ENCODE measurements around the gene TMEM120A.

The TMEM120A gene

GRCh38 chr7:75938921-75939320 lies 55.5 kb downstream of the TMEM120A start:
- in situ Hi-C loops (cut with HindIII; ENCODE audit: low sequenced_read_pairs), result no loop called here
- TF ChIP-seq CTCF (IDR thresholded peaks at IDR 0.05; ENCODE audit: low read depth, low read length), result no peak

GRCh38 chr7:75937958-75938786 lies 56.2 kb downstream of the TMEM120A start:
- peak; percentile 82 for DNase-seq (ENCODE audit: low read depth, low spot score)
- no peak for TF ChIP-seq CTCF (IDR thresholded peaks at IDR 0.05; ENCODE audit: low read depth, low read length)
- in situ Hi-C loops (cut with HindIII; ENCODE audit: low sequenced_read_pairs), result no loop called here
- H3K4me3 ChIP-seq (ENCODE audit: low read depth, low read length), result no peak overlapping the region

More at GRCh38 chr7:75938921-75939320, 55.5 kb downstream of the TMEM120A start:
- no peak for DNase-seq (ENCODE audit: low read depth, low spot score)
- H3K4me3 ChIP-seq (ENCODE audit: low read depth, low read length), result no peak overlapping the region

Data from astrocyte of the spinal cord (primary cell).